HTR-8/SVneo (cell line): Measurements from ENCODE around the gene WNT8A.

ENCODE experiments used
- DNase-seq: peaks from one replicate; pipeline ENCODE4 v3.0.0; 2011; ENCODE audit warnings: low spot score, mixed read lengths; ENCODE audit not compliant: insufficient read length
- FAIRE-seq: peaks from 2 replicates; lab custom pipeline; 2011; peaks lifted over from hg19 to GRCh38; lab: Jason Lieb, UNC

Gene WNT8A

DNA sequence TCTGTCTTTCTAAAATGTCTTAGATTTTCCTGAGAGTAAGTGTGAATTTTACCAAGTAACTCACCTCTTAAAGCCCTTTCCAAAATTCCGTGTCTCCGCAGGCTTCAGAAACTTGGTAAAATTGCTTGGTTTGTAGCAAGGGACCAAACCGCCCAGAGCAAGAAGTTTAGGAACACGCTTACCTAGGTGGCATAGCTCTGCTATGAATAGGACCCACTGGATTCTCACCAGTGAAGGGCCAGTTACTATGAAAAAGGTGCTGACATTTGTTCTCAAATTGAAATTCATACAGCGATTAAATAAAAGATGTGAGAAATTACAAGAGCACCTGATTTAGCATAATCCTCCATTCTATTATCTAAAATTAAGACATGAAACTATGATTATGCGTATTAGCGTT is 48.7 kb downstream of the WNT8A start:
- FAIRE-seq (no peak), DNase-seq (no peak)

GRCh38 chr5:138138949-138139780 is 55.3 kb downstream of the WNT8A start, which contains the start of gene NME5:
TSS of gene NME5 (minus strand) at chr5:138139428. CDS start at chr5:138138780, 648 bp downstream.
- FAIRE-seq (no peak), DNase-seq (no peak)

- FAIRE-seq (no peak), DNase-seq (no peak)
These were observed 55.9 kb downstream of the WNT8A start for GRCh38 chr5:138139781-138140090.

DNA sequence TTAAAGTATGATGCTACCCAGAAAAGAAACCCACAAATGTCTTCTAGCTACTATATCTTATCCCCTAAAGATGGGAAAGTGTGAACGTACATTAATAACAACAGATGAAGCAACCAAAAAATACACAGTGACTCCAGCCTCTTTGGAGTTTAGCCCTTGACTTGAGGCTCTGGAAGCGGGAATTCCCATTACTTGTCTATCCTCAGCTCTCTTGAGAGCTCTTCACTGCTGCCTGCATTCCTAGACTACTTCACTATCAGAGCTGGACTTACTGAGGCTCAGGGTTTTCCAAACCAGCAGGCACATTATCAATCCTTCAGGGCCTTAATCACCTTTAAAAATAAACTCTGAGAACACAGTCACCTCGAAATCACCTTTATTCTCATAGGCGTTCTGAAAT is 56.4 kb downstream of the WNT8A start:
- DNase-seq (no peak), FAIRE-seq (no peak)
